IMR-90 (cell line): ENCODE results near the gene GAS2L2. TPM values are rescaled to one million over a fixed set of nuclear protein-coding genes. Genes with fewer than 3 reads are reported as not detected.

Experiments
- ATAC-seq: fragments of 200-7000 bp; cut with Tn5 transposase; 2 replicates; pipeline ENCODE4 v1.9.1; 2020; ENCODE audit warnings: low read depth, mild to moderate bottlenecking, moderate library complexity
- BruUV-seq: library from RNA; stranded (reverse); fragments of 400-500 nt; replicated peaks from 2 replicates; lab custom pipeline; 2021; lab: Mats Ljungman, UMichigan
- CTCF ChIA-PET: fragments of 300-600 bp; formaldehyde crosslinking; extraction: SDS; loops from one replicate; lab custom pipeline; 2021; ENCODE audit warnings: antibody characterized with exemption; lab: Yijun Ruan, JAX
- POLR2A ChIA-PET: fragments of 300-600 bp; sonication (Branson Sonifier 250); formaldehyde crosslinking; loops from one replicate; lab custom pipeline; 2022; ENCODE audit warnings: antibody characterized with exemption; ENCODE audit not compliant: unreplicated experiment; lab: Charles Lee
- DNase-seq: peaks from one replicate; pipeline ENCODE4 v3.0.0; 2013
- H2AFZ ChIP-seq: replicated peaks from 2 replicates; pipeline ENCODE3; 2013; ENCODE audit warnings: low read length, mild to moderate bottlenecking; ENCODE audit not compliant: poor library complexity
- H2AK5ac ChIP-seq: 2 replicates; pipeline ENCODE4 v1.6.1; 2013; ENCODE audit warnings: low read depth, low read length, inconsistent platforms
- H2AK9ac ChIP-seq: replicated peaks from 2 replicates; pipeline ENCODE3; 2013; ENCODE audit warnings: mild to moderate bottlenecking, low read depth, low read length, moderate library complexity; ENCODE audit not compliant: poor library complexity
- H2BK120ac ChIP-seq: 2 replicates; pipeline ENCODE4 v1.6.1; 2013; ENCODE audit warnings: low read depth, low read length, inconsistent platforms
- H2BK15ac ChIP-seq: 3 replicates; pipeline ENCODE4 v1.6.1; 2013; ENCODE audit warnings: low read depth, low read length, inconsistent platforms
- H2BK20ac ChIP-seq: 2 replicates; pipeline ENCODE4 v1.6.1; 2013; ENCODE audit warnings: low read depth, mild to moderate bottlenecking, inconsistent platforms, low read length, moderate library complexity
- H2BK5ac ChIP-seq: 2 replicates; pipeline ENCODE4 v1.6.1; 2013; ENCODE audit warnings: mild to moderate bottlenecking, low read depth, low read length, inconsistent platforms; ENCODE audit not compliant: poor library complexity, severe bottlenecking
- H3K14ac ChIP-seq: replicated peaks from 2 replicates; pipeline ENCODE4 v1.6.1; 2013; ENCODE audit warnings: low read depth, low read length, inconsistent platforms
- H3K18ac ChIP-seq: 2 replicates; pipeline ENCODE4 v1.6.1; 2013; ENCODE audit warnings: low read depth, low read length, control low read depth
- H3K23ac ChIP-seq: 2 replicates; pipeline ENCODE4 v1.6.1; 2013; ENCODE audit warnings: low read depth, low read length, inconsistent platforms
- H3K27ac ChIP-seq: 2 replicates; pipeline ENCODE4 v1.5.1; 2013; ENCODE audit warnings: mild to moderate bottlenecking, control low read depth, low read length; ENCODE audit not compliant: insufficient read depth
- H3K27me3 ChIP-seq: 2 replicates; pipeline ENCODE4 v1.6.1; 2013; ENCODE audit warnings: low read length; ENCODE audit not compliant: control insufficient read depth, insufficient read depth
- H3K36me3 ChIP-seq: 2 replicates; pipeline ENCODE4 v1.6.1; 2013; ENCODE audit warnings: low read length, mixed read lengths; ENCODE audit not compliant: control insufficient read depth, insufficient read depth
- H3K4ac ChIP-seq: 2 replicates; pipeline ENCODE4 v1.6.1; 2013; ENCODE audit warnings: low read depth, low read length, inconsistent platforms
- H3K4me1 ChIP-seq: 2 replicates; pipeline ENCODE4 v1.6.1; 2013; ENCODE audit warnings: low read length, mixed read lengths; ENCODE audit not compliant: control insufficient read depth, insufficient read depth
- H3K4me2 ChIP-seq: 2 replicates; pipeline ENCODE4 v1.6.1; 2013; ENCODE audit warnings: low read depth, mild to moderate bottlenecking, control low read depth, low read length, moderate library complexity
- H3K4me3 ChIP-seq: 2 replicates; pipeline ENCODE4 v1.5.1; 2013; ENCODE audit warnings: low read depth, mild to moderate bottlenecking, control low read depth, low read length, moderate library complexity; ENCODE audit not compliant: insufficient read depth
- H3K56ac ChIP-seq: 2 replicates; pipeline ENCODE4 v1.6.1; 2013; ENCODE audit warnings: low read length, inconsistent platforms; ENCODE audit not compliant: insufficient read depth; ENCODE audit errors: extremely low read depth
- H3K79me1 ChIP-seq, 2 experiments: 2 replicates each; pipeline ENCODE4 v1.6.1; 2013; ENCODE audit warnings: low read length in 2 of 2, inconsistent platforms in 1 of 2, low read depth in 1 of 2
- H3K9ac ChIP-seq: 2 replicates; pipeline ENCODE4 v1.6.1; 2013; ENCODE audit warnings: low read depth, low read length, control low read depth
- H3K9me1 ChIP-seq: 2 replicates; pipeline ENCODE4 v1.6.1; 2013; ENCODE audit warnings: low read length, inconsistent platforms; ENCODE audit not compliant: insufficient read depth
- H3K9me3 ChIP-seq: 2 replicates; pipeline ENCODE4 v1.6.1; 2013; ENCODE audit warnings: low read length; ENCODE audit not compliant: control insufficient read depth, insufficient read depth
- H4K20me1 ChIP-seq: 2 replicates; pipeline ENCODE4 v1.6.1; 2013; ENCODE audit warnings: low read length, inconsistent platforms; ENCODE audit not compliant: insufficient read depth
- H4K5ac ChIP-seq: 2 replicates; pipeline ENCODE4 v1.6.1; 2013; ENCODE audit warnings: mild to moderate bottlenecking, low read depth, low read length, control low read depth
- H4K8ac ChIP-seq, 2 experiments: 2 replicates each; pipeline ENCODE4 v1.6.1; 2013; ENCODE audit warnings: low read depth in 2 of 2, low read length in 2 of 2, control low read depth in 1 of 2, inconsistent platforms in 1 of 2
- H4K91ac ChIP-seq: 2 replicates; pipeline ENCODE4 v1.6.1; 2013; ENCODE audit warnings: low read depth, low read length, inconsistent platforms; ENCODE audit not compliant: insufficient read depth
- CEBPB ChIP-seq: IDR thresholded peaks from 2 replicates; pipeline ENCODE4 v1.6.1; 2012; ENCODE audit warnings: low read depth, low read length, improper control_type of control experiment
- CHD1 ChIP-seq: IDR thresholded peaks from 2 replicates; pipeline ENCODE4 v1.6.1; 2012; ENCODE audit warnings: low read depth, low read length, improper control_type of control experiment
- CTCF ChIP-seq: conservative IDR thresholded peaks from 2 replicates; pipeline ENCODE4 v1.5.1; 2012; ENCODE audit warnings: mild to moderate bottlenecking, low read depth, low read length, improper control_type of control experiment
- MAZ ChIP-seq: IDR thresholded peaks from 2 replicates; pipeline ENCODE4 v1.6.1; 2012; ENCODE audit warnings: low read depth, mild to moderate bottlenecking, low read length, improper control_type of control experiment, moderate library complexity, borderline replicate concordance
- MXI1 ChIP-seq: IDR thresholded peaks from 2 replicates; pipeline ENCODE4 v1.6.1; 2012; ENCODE audit warnings: low read depth, mild to moderate bottlenecking, low read length, moderate library complexity, borderline replicate concordance
- WGBS, 2 experiments: methylation state at CpG; one replicate each; pipeline versions ENCODE4 v1.1.5 to v1.1.7; 2013; ENCODE audit warnings: missing lambda C conversion rate in 2 of 2; ENCODE audit not compliant: insufficient read length in 1 of 2; ENCODE audit errors: extremely low coverage in 2 of 2; 5-methylcytosine and 5-hydroxymethylcytosine counted together
- dilution Hi-C: fragments of 300-500 bp; cut with HindIII; formaldehyde crosslinking; loops from one replicate; pipeline ENCODE4 v1.14.3; 2018; ENCODE audit warnings: low sequenced_read_pairs; ENCODE audit not compliant: unreplicated experiment
- in situ Hi-C: fragments of 300-500 bp; cut with MboI; formaldehyde crosslinking; loops from 3 replicates; pipeline ENCODE4 v1.14.3; 2019; ENCODE audit warnings: low sequenced_read_pairs, inconsistent platforms, mixed read lengths
- intact Hi-C: fragments of 100-400 bp; cut with micrococcal nuclease; formaldehyde crosslinking; loops from 2 replicates; pipeline ENCODE4 v1.10.0; 2022
- polyA plus RNA-seq, 3 experiments: library from polyadenylated mRNA; depleted of rRNA; stranded (reverse); fragments of >200 nt; gene quantifications; 2 replicates each; pipeline ENCODE4 v1.2.3, GENCODE V29; 2012; ENCODE audit warnings: low replicate concordance in 1 of 3
- total RNA-seq: library from RNA; depleted of rRNA; stranded (reverse); fragments of >200 nt; gene quantifications from 2 replicates; pipeline ENCODE4 v1.2.3, GENCODE V29; 2012

The GAS2L2 gene
- total and polyA plus RNA-seq, 2 of the 4 experiments (the other 2 are of a cell fraction), result 0.02 TPM; not detected in 1

- Histone ChIP-seq H2AK9ac (no peak overlapping the region), H3K79me1 (no peaks in the 10 kb centered on the region), H3K9me1 (peaks cover 2% of the 10 kb centered on the region; the same call in 1 of the 2 replicates), H4K8ac (no peak overlapping the region), H3K4me2 (no peak overlapping the region), H2BK5ac (no peak overlapping the region), H3K23ac (no peak overlapping the region), H3K9ac (no peak overlapping the region), H3K18ac (no peak overlapping the region), H3K4ac (no peak overlapping the region), H2AK5ac (no peak overlapping the region), H3K27ac (no peak overlapping the region), H3K27me3 (peaks cover 39% of the 10 kb centered on the region), H2BK15ac (no peak overlapping the region), H2BK20ac (no peak overlapping the region), H4K91ac (no peak overlapping the region), H4K5ac (no peak overlapping the region), H3K56ac (no peak overlapping the region), H3K4me1 (no peaks in the 10 kb centered on the region), H2AFZ (no peak overlapping the region), H2BK120ac (no peak overlapping the region), H4K20me1 (peaks cover 12% of the 10 kb centered on the region), H3K36me3 (no peaks in the 10 kb centered on the region), H3K9me3 (no peaks in the 10 kb centered on the region), H3K4me3 (no peak overlapping the region), H3K14ac (no peak overlapping the region)
- no peak for ATAC-seq
- dilution Hi-C loops (no loop called here), in situ Hi-C loops (loop anchor here (25.0 kb wide), 1 partner anchor 378 kb away; the partner anchor contains the start of gene SLFN11), intact Hi-C loops (loop anchor here (10.0 kb wide), 2 partner anchors 305 to 495 kb away; partner anchors contain the start of genes SLFN12 and SLFN5)
- BruUV-seq, result no TSS peak
- ChIA-PET POLR2A (no interaction called here), CTCF (no interaction called here)
- WGBS, 2 experiments, result 90% methylated on average over 2 of the region's 7 CpGs; no CpG with 5 or more reads in 1 of the 2 experiments
- DNase-seq, result no peak
- TF ChIP-seq MAZ (no peak), CTCF (no peak), CEBPB (no peak), MXI1 (no peak), CHD1 (no peak)
Measured at GRCh38 chr17:35740216-35740615, 12.8 kb downstream of the GAS2L2 start.
